ENCODE results near the gene CTNNB1.

GRCh38 chr3:41184394-41184793 is 14.9 kb upstream of the CTNNB1 start:
- TF ChIP-seq CREB5 (CRISPR knock-in tag; IDR thresholded peaks at IDR 0.05; ENCODE audit: low read depth) (no peak), ARNTL (CRISPR knock-in tag; IDR thresholded peaks at IDR 0.05; ENCODE audit: borderline replicate concordance, low read depth) (no peak), ZFP30 (CRISPR knock-in tag; IDR thresholded peaks at IDR 0.05) (no peak), BACH2 (CRISPR knock-in tag; IDR thresholded peaks at IDR 0.05; ENCODE audit: borderline replicate concordance) (no peak), ZFP3 (CRISPR knock-in tag; IDR thresholded peaks at IDR 0.05) (no peak), ZNF8 (CRISPR knock-in tag; IDR thresholded peaks at IDR 0.05) (no peak), PATZ1 (CRISPR knock-in tag; IDR thresholded peaks at IDR 0.05; ENCODE audit: borderline replicate concordance) (no peak), GLIS3 (CRISPR knock-in tag; IDR thresholded peaks at IDR 0.05) (no peak)

All from SK-N-SH treated with all-trans-retinoic acid at 6 μM for 48 hours (cell line).